ENCODE data around the gene GKAP1.

GRCh38 chr9:83715794-83716193 lies 101.8 kb downstream of the GKAP1 start:
- TF ChIP-seq, protein P1, sequence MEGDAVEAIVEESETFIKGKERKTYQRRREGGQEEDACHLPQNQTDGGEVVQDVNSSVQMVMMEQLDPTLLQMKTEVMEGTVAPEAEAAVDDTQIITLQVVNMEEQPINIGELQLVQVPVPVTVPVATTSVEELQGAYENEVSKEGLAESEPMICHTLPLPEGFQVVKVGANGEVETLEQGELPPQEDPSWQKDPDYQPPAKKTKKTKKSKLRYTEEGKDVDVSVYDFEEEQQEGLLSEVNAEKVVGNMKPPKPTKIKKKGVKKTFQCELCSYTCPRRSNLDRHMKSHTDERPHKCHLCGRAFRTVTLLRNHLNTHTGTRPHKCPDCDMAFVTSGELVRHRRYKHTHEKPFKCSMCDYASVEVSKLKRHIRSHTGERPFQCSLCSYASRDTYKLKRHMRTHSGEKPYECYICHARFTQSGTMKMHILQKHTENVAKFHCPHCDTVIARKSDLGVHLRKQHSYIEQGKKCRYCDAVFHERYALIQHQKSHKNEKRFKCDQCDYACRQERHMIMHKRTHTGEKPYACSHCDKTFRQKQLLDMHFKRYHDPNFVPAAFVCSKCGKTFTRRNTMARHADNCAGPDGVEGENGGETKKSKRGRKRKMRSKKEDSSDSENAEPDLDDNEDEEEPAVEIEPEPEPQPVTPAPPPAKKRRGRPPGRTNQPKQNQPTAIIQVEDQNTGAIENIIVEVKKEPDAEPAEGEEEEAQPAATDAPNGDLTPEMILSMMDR (IDR thresholded peaks at IDR 0.05): no peak
- TF ChIP-seq POLR2A (IDR thresholded peaks at IDR 0.05): no peak
